Effector memory CD8-positive, alpha-beta T cell (primary cell): ENCODE data around the gene CXXC4.
A peak's percentile ranks its signal among the peaks of the same experiment; 100 is the strongest.

Source experiments
- ATAC-seq: fragments of 150-1000 bp; cut with Tn5 transposase; replicated peaks from 2 replicates; pipeline ENCODE4 v1.10.0; 2021; ENCODE audit warnings: mild to moderate bottlenecking, moderate library complexity
- DNase-seq, 3 experiments: peaks; one replicate each; pipeline ENCODE4 v3.0.0; 2021
- H3K27ac Mint-ChIP-seq, 2 donors: one replicate each; pipeline ENCODE4 v1.8.0; 2022; ENCODE audit warnings: mild to moderate bottlenecking in 2 of 2, mixed read lengths in 2 of 2, moderate library complexity in 2 of 2
- H3K27me3 Mint-ChIP-seq, 2 donors: one replicate each; pipeline ENCODE4 v1.8.0; 2022; ENCODE audit warnings: mixed read lengths in 2 of 2
- H3K36me3 Mint-ChIP-seq: one replicate; pipeline ENCODE4 v1.8.0; 2022; ENCODE audit warnings: mild to moderate bottlenecking, moderate library complexity, mixed read lengths; ENCODE audit not compliant: insufficient read depth
- H3K4me1 Mint-ChIP-seq, 2 donors: one replicate each; pipeline ENCODE4 v1.8.0; 2022; ENCODE audit warnings: low read depth in 2 of 2, mixed read lengths in 2 of 2
- H3K4me3 Mint-ChIP-seq, 2 donors: one replicate each; pipeline ENCODE4 v1.8.0; 2022; ENCODE audit warnings: mild to moderate bottlenecking in 2 of 2, mixed read lengths in 2 of 2, moderate library complexity in 2 of 2
- H3K9me3 Mint-ChIP-seq, 2 donors: one replicate each; pipeline ENCODE4 v1.8.0; 2022; ENCODE audit warnings: mixed read lengths in 2 of 2
- total RNA-seq, 9 experiments: gene quantifications; one replicate each; lab custom pipeline; 2026; lab: John Stamatoyannopoulos, UW

Gene CXXC4
- total RNA-seq: 0 to 2.3 (median 0.36) reads per million in 9 experiments

DNA sequence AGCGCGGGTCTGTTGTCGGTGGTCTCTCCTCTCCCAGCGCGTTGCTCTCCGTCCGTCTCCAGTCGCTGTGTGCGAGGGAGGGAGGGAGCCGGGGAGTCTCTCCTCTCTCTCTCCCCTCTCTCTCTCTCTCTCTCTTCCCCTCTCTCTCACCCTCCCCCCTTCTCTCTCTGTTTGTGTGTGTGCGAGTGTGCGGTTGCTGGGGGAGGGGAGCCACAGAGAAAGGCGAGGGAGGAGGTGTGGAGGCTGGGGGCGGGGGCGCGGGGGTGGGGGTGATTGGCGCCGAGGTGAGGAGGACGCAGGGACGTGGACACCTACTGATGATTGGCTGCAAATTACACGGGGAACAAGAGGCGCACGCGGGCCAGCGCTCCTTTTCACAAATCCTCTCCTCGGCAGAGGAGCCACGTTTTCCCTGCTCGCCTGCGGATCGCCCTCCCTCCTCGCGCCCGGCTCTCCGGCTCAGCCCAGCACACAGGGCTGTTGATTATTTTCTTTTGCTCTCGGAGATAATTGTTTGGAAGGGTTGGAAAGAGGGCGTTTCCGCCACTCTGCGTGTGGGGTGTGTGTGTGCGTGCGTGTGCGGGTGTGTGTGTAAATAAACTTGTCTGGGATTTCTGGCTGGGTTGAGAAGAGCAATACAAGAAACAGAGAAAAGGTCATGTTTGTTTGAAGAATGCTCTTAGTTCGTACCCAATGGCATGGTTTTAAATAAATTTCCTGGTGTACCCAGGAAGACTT is at the start of gene CXXC4:
Gene CXXC4, minus strand, starts transcription at position 73 of the 738 bp plus-strand sequence. CDS start 3,092 bp downstream, outside the sequence.
- peak within 1 kb of the TSS; percentile 67 to 87 for H3K27ac Mint-ChIP-seq
- peak within 1 kb of the TSS; percentile 79 to 89 for H3K4me3 Mint-ChIP-seq
- peaks cover 16% of the 10 kb centered on the region for H3K36me3 Mint-ChIP-seq
- peaks cover 0 to 2% of the 10 kb centered on the region in 2 donors for H3K9me3 Mint-ChIP-seq
- H3K27me3 Mint-ChIP-seq: peaks cover 10 to 15% of the 10 kb centered on the region in 2 donors
- peak; percentile 21 to 35 (median 29) for DNase-seq
- peak; percentile 29 for ATAC-seq
- H3K4me1 Mint-ChIP-seq: peaks cover 25 to 34% of the 10 kb centered on the region in 2 donors

DNA sequence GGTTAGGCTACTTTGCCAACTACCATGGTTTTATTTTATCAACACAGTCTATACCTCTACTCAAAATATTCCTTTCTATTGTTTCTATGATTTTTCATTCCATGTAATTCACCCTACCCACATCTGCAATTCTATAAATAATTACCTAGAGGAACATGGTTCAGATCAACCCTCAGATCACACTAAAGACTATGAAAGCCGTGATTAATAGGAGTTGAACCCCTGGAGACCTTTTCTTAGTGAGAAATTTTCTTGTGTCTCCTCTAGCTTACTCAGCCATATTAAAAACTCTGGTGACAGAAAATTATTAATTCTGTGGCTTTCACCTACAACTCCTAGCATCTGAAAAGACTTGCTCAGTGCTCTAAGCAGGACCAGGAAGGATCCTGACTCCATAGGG is 38.5 kb upstream of the CXXC4 start:
- Mint-ChIP-seq H3K4me3 (no peak overlapping the region), H3K27ac (no peak overlapping the region), H3K27me3 (no peaks in the 10 kb centered on the region), H3K4me1 (no peaks in the 10 kb centered on the region), H3K9me3 (no peaks in the 10 kb centered on the region), H3K36me3 (no peaks in the 10 kb centered on the region)
- ATAC-seq (no peak), DNase-seq (no peak)

DNA sequence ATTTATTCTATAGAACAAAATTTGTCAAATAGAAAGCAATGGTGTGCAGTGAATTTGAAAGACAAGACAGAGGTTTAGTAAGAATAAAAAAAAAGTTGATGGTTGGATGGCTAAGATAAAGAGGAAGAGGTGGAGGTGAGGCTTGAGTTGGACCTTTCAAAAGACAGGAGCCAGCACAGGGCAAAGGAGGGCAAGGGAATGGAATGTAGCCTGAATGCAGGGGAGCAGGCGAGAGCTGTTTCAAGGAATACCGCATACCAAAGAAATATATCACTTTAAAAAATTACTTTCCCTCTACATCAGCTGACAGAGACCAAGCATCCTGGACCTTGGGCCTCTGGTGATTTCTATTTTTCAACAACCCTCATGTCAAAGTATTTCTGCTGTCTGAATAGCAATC is 38.0 kb upstream of the CXXC4 start:
- Mint-ChIP-seq H3K9me3 (no peaks in the 10 kb centered on the region), H3K36me3 (no peaks in the 10 kb centered on the region), H3K4me3 (no peak overlapping the region), H3K27ac (no peak overlapping the region), H3K27me3 (peaks cover 0 to under 1% of the 10 kb centered on the region in 2 donors), H3K4me1 (no peaks in the 10 kb centered on the region)
- ATAC-seq: no peak
- DNase-seq: no peak

DNA sequence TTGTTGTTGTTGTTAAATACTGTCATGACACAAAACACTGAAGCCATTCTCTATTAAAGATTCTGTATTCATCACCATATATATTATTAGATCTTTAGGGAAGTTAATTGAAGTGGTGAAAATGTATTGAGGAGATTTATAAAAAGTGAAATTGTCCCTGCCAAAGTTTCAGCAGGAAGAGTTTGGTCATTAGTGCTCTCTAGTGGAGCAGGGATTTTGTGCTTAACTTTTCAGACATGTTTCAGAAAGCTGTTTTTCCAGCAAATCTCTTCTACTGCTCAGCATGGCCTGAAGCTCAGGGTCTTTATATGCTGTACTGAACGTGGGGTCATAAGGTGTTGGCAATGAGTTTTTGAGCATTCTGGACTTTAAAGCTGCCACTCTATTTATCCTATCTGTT is 36.7 kb upstream of the CXXC4 start:
- DNase-seq (no peak), ATAC-seq (no peak)
- no peaks in the 10 kb centered on the region for H3K4me1 Mint-ChIP-seq
- no peaks in the 10 kb centered on the region for H3K36me3 Mint-ChIP-seq
- H3K4me3 Mint-ChIP-seq: no peak overlapping the region
- no peak overlapping the region for H3K27ac Mint-ChIP-seq
- peaks cover 4 to 7% of the 10 kb centered on the region in 2 donors for H3K27me3 Mint-ChIP-seq
- peaks cover 0 to 3% of the 10 kb centered on the region in 2 donors for H3K9me3 Mint-ChIP-seq

DNA sequence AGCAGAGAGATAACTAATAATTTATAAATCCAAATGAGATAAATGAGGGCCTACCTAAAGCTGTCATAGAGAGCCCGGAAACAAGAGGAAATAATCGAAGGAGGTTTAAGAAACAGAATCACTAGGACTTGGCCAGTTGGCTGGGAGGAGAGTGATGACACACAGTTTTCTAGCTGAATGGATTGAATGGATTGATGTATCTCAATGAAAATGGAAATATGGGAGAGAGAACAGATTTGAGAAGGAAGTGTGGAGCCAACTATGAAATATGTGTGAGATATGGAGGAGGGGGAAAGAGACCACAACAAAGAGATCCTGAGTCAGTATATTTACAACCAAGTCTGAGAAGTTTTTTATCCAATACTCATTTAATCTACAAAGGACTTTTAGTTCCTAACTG is 35.7 kb upstream of the CXXC4 start:
- Mint-ChIP-seq H3K27ac (no peak overlapping the region), H3K36me3 (no peaks in the 10 kb centered on the region), H3K27me3 (peaks cover 4 to 7% of the 10 kb centered on the region in 2 donors), H3K4me1 (no peaks in the 10 kb centered on the region), H3K9me3 (peaks cover 0 to 3% of the 10 kb centered on the region in 2 donors), H3K4me3 (no peak overlapping the region)
- no peak for DNase-seq
- no peak for ATAC-seq

DNA sequence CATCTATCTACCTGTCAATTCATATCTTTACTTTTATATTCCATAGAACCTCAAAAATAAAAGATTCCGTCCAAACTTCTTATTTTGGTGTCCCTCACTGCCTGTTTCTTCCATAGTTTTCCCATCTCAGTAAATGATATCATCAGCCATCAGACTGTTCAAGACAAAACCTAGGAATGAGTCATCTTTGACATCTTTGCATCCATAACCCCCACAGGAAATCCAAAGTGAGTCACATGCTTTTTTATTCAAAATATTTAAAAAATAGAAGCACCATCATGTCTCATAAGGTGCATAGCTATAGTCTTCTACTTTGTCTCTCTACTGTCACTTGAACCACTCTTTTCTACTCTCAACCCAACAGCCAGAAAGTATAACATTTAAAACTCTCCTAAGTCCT is 29.9 kb upstream of the CXXC4 start:
- ATAC-seq (no peak), DNase-seq (no peak)
- Mint-ChIP-seq H3K4me1 (no peaks in the 10 kb centered on the region), H3K27ac (no peak overlapping the region), H3K9me3 (peaks cover 0 to 3% of the 10 kb centered on the region in 2 donors), H3K4me3 (no peak overlapping the region), H3K27me3 (peaks cover 4 to 7% of the 10 kb centered on the region in 2 donors), H3K36me3 (no peaks in the 10 kb centered on the region)

DNA sequence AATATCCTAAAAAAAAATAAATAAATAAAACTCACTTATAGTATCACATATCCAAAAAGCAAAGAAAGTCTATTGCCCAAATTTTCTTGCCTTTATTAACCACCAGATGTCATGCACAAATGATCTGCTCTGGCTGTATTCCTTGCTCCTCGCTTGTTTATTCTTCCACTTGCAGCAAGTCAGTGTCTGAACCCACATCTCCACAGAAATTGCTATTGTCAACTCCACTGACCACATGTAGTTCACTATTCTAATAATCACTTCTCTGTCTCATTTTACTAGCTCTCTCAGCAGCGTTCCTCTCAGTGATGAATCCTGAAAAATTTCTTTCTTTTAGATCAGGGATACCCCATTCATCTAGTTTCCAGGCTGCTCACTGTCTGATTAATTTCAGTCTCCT is 29.3 kb upstream of the CXXC4 start:
- ATAC-seq: no peak
- no peaks in the 10 kb centered on the region for H3K36me3 Mint-ChIP-seq
- H3K27me3 Mint-ChIP-seq: peaks cover 4 to 7% of the 10 kb centered on the region in 2 donors
- no peak overlapping the region for H3K27ac Mint-ChIP-seq
- DNase-seq: no peak
- no peak overlapping the region for H3K4me3 Mint-ChIP-seq
- H3K9me3 Mint-ChIP-seq: peaks cover 0 to 3% of the 10 kb centered on the region in 2 donors
- H3K4me1 Mint-ChIP-seq: no peaks in the 10 kb centered on the region

DNA sequence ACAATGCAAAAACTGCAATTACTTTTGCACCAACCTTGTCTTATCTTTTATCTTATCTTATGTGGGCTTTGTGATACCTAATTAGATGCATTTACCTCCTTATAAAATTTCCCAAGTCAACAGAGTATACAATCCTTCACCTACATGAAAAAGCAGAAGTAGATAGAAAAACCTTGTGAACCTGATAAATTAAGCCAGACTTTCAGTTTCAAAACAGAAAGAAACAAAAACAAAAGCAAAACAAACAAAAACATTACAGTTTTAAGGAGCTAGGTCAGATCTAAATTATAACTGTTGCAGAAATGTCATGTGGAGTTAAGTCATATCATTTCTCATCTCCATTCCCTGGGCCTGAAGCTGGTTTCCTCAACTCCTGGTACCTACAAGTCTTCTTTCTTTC is 24.9 kb upstream of the CXXC4 start:
- no peak for DNase-seq
- no peaks in the 10 kb centered on the region for H3K4me1 Mint-ChIP-seq
- no peaks in the 10 kb centered on the region for H3K36me3 Mint-ChIP-seq
- ATAC-seq: no peak
- H3K27me3 Mint-ChIP-seq: peaks cover 0 to 10% of the 10 kb centered on the region in 2 donors
- no peak overlapping the region for H3K4me3 Mint-ChIP-seq
- H3K9me3 Mint-ChIP-seq: peaks cover 0 to 2% of the 10 kb centered on the region in 2 donors
- H3K27ac Mint-ChIP-seq: no peak overlapping the region

DNA sequence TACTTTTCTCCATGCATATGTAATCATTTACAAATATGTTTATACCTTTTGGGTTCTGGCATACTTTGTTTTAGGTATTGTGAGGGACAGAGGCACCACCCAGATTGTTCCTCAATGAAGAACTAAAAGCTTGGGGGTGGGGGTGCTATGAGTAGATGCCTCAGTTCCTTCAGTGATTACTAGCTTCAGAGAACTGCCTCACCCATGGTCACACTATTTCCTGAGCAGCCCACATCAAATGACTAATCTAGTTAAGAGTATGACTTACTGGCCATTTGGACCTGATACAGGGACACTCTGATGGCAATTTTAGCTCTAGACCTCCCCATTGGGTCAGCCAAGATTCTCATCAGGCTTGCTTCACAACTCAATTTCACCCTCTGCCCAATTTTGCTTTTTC is 22.2 kb upstream of the CXXC4 start:
- Mint-ChIP-seq H3K4me3 (no peak overlapping the region), H3K4me1 (no peaks in the 10 kb centered on the region), H3K27ac (no peak overlapping the region), H3K9me3 (peaks cover 0 to 4% of the 10 kb centered on the region in 2 donors), H3K36me3 (no peaks in the 10 kb centered on the region), H3K27me3 (peaks cover 0 to 10% of the 10 kb centered on the region in 2 donors)
- DNase-seq: no peak
- ATAC-seq: no peak

DNA sequence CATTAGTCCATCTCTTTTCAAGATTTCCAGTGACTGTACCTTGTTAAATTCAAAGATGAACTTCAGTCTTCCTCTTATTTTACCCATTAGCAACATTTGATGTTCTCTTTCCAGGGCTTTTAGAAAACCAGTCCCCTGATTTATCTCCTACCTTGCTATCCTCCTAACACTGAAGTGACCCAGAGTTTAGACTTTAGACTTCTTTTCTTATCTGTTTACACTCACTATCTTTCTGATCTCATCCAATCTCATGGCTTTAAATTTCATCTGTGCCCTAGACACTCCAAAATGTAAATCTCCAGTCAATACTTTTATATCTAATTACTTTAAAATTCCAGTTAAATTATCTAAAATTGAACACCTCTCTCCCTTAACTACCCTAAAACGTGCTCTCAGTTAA is 13.5 kb upstream of the CXXC4 start:
- H3K36me3 Mint-ChIP-seq: no peaks in the 10 kb centered on the region
- H3K9me3 Mint-ChIP-seq: peaks cover 0 to 3% of the 10 kb centered on the region in 2 donors
- no peak for ATAC-seq
- H3K4me3 Mint-ChIP-seq: no peak overlapping the region
- H3K27me3 Mint-ChIP-seq: peaks cover 0 to 4% of the 10 kb centered on the region in 2 donors
- no peak overlapping the region for H3K27ac Mint-ChIP-seq
- DNase-seq: no peak
- H3K4me1 Mint-ChIP-seq: no peaks in the 10 kb centered on the region

DNA sequence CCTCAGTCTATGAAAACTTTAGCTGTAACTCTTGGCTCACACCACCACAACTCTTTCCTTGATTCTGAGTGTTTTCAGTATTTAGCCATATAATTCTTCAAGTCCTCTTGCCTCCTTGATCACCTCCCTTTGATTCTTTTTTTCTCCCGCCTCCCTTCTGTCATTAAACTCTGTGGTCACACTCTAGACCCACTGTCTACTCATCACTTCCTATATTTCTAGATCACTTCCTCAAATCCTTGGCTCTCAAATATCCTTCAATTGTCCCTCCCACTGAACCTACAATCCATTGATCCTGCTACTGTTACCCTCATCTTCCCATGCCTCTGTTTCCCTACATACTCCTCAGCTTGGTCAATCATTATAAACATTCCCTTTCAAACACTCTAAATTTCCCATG is 12.4 kb upstream of the CXXC4 start:
- Mint-ChIP-seq H3K9me3 (peaks cover 0 to under 1% of the 10 kb centered on the region in 2 donors), H3K27ac (no peak overlapping the region), H3K27me3 (peaks cover 0 to 6% of the 10 kb centered on the region in 2 donors), H3K4me3 (no peak overlapping the region), H3K4me1 (no peaks in the 10 kb centered on the region), H3K36me3 (no peaks in the 10 kb centered on the region)
- ATAC-seq (no peak), DNase-seq (no peak)

DNA sequence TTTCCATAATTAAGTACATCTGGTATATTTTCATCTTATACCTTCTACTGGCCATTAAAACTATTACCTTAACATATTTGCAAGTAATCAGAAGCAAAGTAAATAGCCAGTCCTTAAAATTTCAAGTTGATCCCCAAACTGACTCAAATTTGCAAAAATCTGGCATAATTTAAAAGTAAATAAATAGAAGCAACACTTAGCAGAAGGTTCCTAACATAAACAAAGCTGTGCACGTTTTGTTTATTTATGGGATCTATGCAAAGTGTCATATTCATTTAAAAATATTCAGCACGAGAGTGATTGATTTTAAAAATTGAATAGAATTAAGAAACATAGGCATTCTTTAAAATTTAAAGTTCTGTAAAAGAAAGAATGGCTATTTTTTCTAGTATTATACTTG is 9.8 kb upstream of the CXXC4 start:
- DNase-seq (no peak), ATAC-seq (no peak)
- H3K36me3 Mint-ChIP-seq: no peaks in the 10 kb centered on the region
- H3K27me3 Mint-ChIP-seq: peaks cover 0 to 9% of the 10 kb centered on the region in 2 donors
- no peak overlapping the region for H3K27ac Mint-ChIP-seq
- H3K4me3 Mint-ChIP-seq: no peak overlapping the region
- H3K4me1 Mint-ChIP-seq: no peaks in the 10 kb centered on the region
- no peaks in the 10 kb centered on the region for H3K9me3 Mint-ChIP-seq

DNA sequence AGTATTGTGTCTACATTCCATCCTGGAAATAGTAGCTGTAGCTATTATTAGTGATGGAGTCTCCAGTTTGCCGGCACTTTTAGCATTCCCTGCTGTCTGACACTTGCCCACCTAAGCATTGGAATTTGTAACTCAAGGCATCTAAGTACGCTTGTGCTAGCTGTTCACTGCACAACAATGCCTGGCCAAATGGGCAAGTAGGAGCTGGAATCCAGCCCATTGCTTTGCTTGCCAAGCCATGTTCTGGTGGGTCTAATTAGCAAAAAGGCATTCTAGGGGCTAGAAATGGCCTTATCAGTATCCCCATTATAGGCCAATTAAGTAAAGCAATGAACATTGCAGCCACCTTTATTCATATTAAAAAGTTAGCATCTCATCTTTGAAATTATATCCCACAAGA is 7.8 kb upstream of the CXXC4 start:
- no peaks in the 10 kb centered on the region for H3K9me3 Mint-ChIP-seq
- no peak overlapping the region for H3K4me3 Mint-ChIP-seq
- H3K4me1 Mint-ChIP-seq: no peaks in the 10 kb centered on the region
- no peak overlapping the region for H3K27ac Mint-ChIP-seq
- no peaks in the 10 kb centered on the region for H3K36me3 Mint-ChIP-seq
- ATAC-seq: no peak
- no peak for DNase-seq
- H3K27me3 Mint-ChIP-seq: peaks cover 0 to 9% of the 10 kb centered on the region in 2 donors

DNA sequence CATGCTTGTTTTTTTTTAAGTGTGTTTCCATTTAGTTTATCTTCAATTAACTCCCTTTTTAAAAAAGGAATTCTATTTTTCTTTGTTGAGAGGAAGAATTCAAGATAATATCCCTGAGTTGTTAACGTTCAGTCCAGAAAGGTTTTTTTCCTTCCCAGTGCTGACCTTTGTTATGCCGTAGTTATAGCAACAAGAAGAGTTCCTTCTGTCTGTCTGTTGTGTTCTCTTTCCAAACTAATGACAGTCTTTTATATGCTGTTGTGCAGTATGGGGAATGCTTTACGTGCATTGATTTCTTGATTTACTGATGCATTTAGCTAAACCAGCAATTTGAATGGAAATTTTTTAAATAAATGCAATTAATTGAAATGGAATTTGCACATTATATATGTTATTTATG is 6.6 kb upstream of the CXXC4 start:
- Mint-ChIP-seq H3K4me3 (no peak overlapping the region), H3K9me3 (no peaks in the 10 kb centered on the region), H3K27ac (no peak overlapping the region), H3K27me3 (peaks cover 0 to 9% of the 10 kb centered on the region in 2 donors), H3K4me1 (no peaks in the 10 kb centered on the region), H3K36me3 (no peaks in the 10 kb centered on the region)
- no peak for ATAC-seq
- no peak for DNase-seq
